ENCODE data around the gene ATP8B3. TPM values are rescaled to one million over a fixed set of nuclear protein-coding genes. Genes with fewer than 3 reads are reported as not detected.

ATP8B3 gene
- total RNA-seq, 4 donors from 2014 or later: 0.27 to 0.75 TPM; not detected in 2

DNA sequence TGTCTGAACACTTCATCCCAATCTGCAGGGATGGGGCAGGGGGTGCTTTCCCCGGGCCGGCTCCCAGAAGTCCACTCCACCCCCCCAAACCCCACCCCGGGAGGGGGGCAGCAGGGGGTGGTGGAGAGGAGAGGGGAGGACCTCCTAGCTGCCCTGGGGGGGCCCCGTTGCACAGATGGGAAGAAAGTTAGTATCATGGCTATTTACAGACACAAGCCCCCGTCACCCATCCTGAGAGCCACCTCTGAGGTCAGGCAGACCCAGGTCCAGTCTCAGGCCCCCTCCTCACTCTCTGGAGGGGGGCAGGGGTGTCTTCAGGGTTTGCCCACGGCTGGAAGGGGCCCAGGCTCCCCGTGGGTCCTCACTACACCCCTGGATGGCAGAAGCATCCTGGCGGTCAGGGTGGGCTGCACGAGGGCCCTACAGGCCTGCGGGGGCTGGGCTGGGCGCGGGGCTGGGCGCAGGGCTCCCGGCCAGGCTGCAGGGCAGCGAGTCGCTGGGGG, 42.0 kb upstream of the ATP8B3 start:
- no peaks in the 10 kb centered on the region for H3K36me3 ChIP-seq
- no peak overlapping the region for H3K4me3 ChIP-seq
- WGBS, 2 donors (ENCODE audit: low coverage in 1 of 2): 75% methylated on average over 16 of the region's 16 CpGs; no CpG with 5 or more reads in 1 of the 2 donors
- H3K27ac ChIP-seq: peak overlapping the region; percentile 91 to 96 (median 93)
- no peak for TF ChIP-seq EP300 (IDR thresholded peaks at IDR 0.05; ENCODE audit: low read depth)
- TF ChIP-seq POLR2A (IDR thresholded peaks at IDR 0.05): no peak
- TF ChIP-seq POLR2AphosphoS5 (IDR thresholded peaks at IDR 0.05): no peak
- TF ChIP-seq, protein P1, sequence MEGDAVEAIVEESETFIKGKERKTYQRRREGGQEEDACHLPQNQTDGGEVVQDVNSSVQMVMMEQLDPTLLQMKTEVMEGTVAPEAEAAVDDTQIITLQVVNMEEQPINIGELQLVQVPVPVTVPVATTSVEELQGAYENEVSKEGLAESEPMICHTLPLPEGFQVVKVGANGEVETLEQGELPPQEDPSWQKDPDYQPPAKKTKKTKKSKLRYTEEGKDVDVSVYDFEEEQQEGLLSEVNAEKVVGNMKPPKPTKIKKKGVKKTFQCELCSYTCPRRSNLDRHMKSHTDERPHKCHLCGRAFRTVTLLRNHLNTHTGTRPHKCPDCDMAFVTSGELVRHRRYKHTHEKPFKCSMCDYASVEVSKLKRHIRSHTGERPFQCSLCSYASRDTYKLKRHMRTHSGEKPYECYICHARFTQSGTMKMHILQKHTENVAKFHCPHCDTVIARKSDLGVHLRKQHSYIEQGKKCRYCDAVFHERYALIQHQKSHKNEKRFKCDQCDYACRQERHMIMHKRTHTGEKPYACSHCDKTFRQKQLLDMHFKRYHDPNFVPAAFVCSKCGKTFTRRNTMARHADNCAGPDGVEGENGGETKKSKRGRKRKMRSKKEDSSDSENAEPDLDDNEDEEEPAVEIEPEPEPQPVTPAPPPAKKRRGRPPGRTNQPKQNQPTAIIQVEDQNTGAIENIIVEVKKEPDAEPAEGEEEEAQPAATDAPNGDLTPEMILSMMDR (IDR thresholded peaks at IDR 0.05): no peak
- H3K9me3 ChIP-seq: no peaks in the 10 kb centered on the region
- H3K4me1 ChIP-seq: peaks cover 47 to 74% (median 70%) of the 10 kb centered on the region in 4 donors
- DNase-seq: no peak
- intact Hi-C loops (cut with DNase I; ENCODE audit: low total_unique reads) (no loop called here), in situ Hi-C loops (cut with MboI; ENCODE audit: low pct_ligation_motif_present in 1 of 4, low pct_unique_long_range_greater_than_20kb in 1 of 4, low sequenced_read_pairs in 3 of 4) (no loop called here)
- no peaks in the 10 kb centered on the region for H3K27me3 ChIP-seq

DNA sequence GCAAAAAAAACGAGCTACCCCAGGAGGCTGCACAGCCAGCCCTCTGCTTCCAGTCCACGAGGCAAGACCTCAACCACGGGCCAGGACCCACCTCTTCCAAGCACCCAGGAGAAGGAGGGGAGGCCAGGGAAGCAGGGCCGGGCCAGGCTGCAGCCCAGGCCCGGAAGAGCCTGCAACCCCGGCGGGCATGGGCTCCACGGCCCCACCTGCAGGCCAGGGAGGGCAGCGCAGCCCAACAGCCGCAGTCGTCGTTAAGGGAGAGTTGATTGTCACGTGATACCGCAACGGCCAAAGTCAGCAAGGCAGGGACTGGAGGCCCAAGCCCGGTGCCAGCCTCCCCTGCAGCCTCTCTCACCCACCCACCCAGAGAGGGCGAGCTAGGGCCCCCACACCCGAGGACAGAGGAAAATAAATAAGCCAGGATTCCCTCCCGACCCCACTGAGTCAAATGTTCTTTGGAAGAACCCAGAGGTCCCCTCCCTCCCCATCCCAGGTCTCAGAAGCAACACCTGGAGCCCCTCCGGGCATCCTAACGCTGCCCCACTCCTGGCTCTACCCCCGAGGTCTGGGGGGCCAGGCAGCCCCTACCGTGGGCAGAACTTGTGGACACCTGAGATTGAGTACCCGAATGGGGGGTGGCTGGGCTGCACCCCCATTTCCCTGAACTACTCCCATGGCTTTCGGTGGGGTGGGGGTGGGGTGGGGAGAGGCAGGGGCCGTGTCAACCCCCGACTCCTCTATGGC, 41.4 kb upstream of the ATP8B3 start:
- Histone ChIP-seq H3K27ac (peak overlapping the region; percentile 71 to 96 (median 93)), H3K27me3 (no peaks in the 10 kb centered on the region), H3K4me3 (no peak overlapping the region), H3K4me1 (peaks cover 40 to 71% (median 64%) of the 10 kb centered on the region in 4 donors), H3K36me3 (no peaks in the 10 kb centered on the region), H3K9me3 (no peaks in the 10 kb centered on the region)
- intact Hi-C loops (cut with DNase I; ENCODE audit: low total_unique reads) (no loop called here), in situ Hi-C loops (cut with MboI; ENCODE audit: low pct_ligation_motif_present in 1 of 4, low pct_unique_long_range_greater_than_20kb in 1 of 4, low sequenced_read_pairs in 3 of 4) (no loop called here)
- 25% methylated on average over 23 of the region's 27 CpGs; no CpG with 5 or more reads in 1 of the 2 donors for WGBS, 2 donors (ENCODE audit: low coverage in 1 of 2)
- TF ChIP-seq POLR2A (IDR thresholded peaks at IDR 0.05) (no peak), EP300 (IDR thresholded peaks at IDR 0.05; ENCODE audit: low read depth) (no peak), POLR2AphosphoS5 (IDR thresholded peaks at IDR 0.05) (no peak)
- TF ChIP-seq, protein P1 (IDR thresholded peaks at IDR 0.05): peak; percentile 90 to 98 (median 96)
- DNase-seq: peak; percentile 94

DNA sequence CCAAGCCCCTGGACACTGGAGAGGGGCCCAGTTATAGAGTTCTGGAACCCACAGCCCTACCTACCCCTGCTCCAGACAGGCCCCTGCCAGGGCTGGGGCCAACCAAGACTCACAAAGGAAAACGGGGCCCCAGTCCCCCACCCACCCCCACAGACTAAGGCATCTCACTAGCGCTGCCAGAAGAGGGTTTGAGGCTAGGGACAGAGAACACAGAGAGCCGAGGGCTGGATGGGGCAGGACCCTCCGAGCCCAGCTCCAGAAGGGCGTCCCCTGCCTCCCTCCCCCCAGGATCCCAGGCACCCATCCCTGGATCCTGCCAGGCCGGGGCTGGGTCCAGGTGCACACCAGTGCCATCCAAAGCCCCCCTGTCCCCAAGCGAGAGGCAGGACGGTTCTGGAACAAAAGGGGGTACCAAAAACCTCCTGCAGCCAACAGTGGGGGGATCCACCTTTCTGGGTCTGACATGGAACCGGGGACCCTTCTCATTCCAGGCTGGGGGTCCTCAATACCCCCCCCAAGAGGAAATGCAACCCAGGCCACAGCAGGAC, 40.6 kb upstream of the ATP8B3 start:
- in situ Hi-C loops (cut with MboI; ENCODE audit: low pct_ligation_motif_present in 1 of 4, low pct_unique_long_range_greater_than_20kb in 1 of 4, low sequenced_read_pairs in 3 of 4) (no loop called here), intact Hi-C loops (cut with DNase I; ENCODE audit: low total_unique reads) (no loop called here)
- H3K36me3 ChIP-seq: no peaks in the 10 kb centered on the region
- H3K27ac ChIP-seq: peak overlapping the region in 3 of 4 donors; percentile 91 to 96 (median 95)
- H3K27me3 ChIP-seq: no peaks in the 10 kb centered on the region
- no peak overlapping the region for H3K4me3 ChIP-seq
- 79% methylated on average over 7 of the region's 9 CpGs; no CpG with 5 or more reads in 1 of the 2 donors for WGBS, 2 donors (ENCODE audit: low coverage in 1 of 2)
- peaks cover 34 to 64% (median 57%) of the 10 kb centered on the region in 4 donors for H3K4me1 ChIP-seq
- no peaks in the 10 kb centered on the region for H3K9me3 ChIP-seq
- no peak for DNase-seq
- TF ChIP-seq POLR2AphosphoS5 (IDR thresholded peaks at IDR 0.05) (no peak), POLR2A (IDR thresholded peaks at IDR 0.05) (no peak), EP300 (IDR thresholded peaks at IDR 0.05; ENCODE audit: low read depth) (no peak)
- TF ChIP-seq, protein P1 (IDR thresholded peaks at IDR 0.05): no peak
